Brain microvascular endothelial cell (primary cell): ENCODE measurements around the gene SSTR3.
A peak's percentile ranks its signal among the peaks of the same experiment; 100 is the strongest.

Experiments
- DNase-seq: peaks from one replicate; pipeline ENCODE4 v3.0.0-alpha.2; 2020
- H3K27ac ChIP-seq: fragments of 250-450 bp; sonication (Bioruptor Pico); 2 replicates; pipeline ENCODE4 v1.5.1; 2020; ENCODE audit warnings: mild to moderate bottlenecking, moderate library complexity
- H3K27me3 ChIP-seq: fragments of 250-450 bp; sonication (Bioruptor Pico); replicated peaks from 2 replicates; pipeline ENCODE4 v1.5.1; 2020; ENCODE audit warnings: mild to moderate bottlenecking
- H3K36me3 ChIP-seq: fragments of 250-450 bp; sonication (Bioruptor Pico); replicated peaks from 2 replicates; pipeline ENCODE4 v1.5.1; 2020; ENCODE audit warnings: mild to moderate bottlenecking
- H3K4me3 ChIP-seq: 2 replicates; pipeline ENCODE4 v1.5.1; 2011; ENCODE audit warnings: low read depth, mild to moderate bottlenecking, control low read depth, low read length, moderate library complexity
- in situ Hi-C: cut with HindIII; loops from 2 replicates; pipeline ENCODE4 v1.10.0; 2017; ENCODE audit warnings: low sequenced_read_pairs, low pct_ligation_motif_present
- TF ChIP-seq, protein P1 (sequence below): IDR thresholded peaks from 2 replicates; pipeline ENCODE4 v1.5.1; 2011; ENCODE audit warnings: low read depth, mild to moderate bottlenecking, moderate library complexity, low read length, control low read depth, inconsistent platforms; ENCODE audit errors: missing control alignments

The SSTR3 gene

DNA sequence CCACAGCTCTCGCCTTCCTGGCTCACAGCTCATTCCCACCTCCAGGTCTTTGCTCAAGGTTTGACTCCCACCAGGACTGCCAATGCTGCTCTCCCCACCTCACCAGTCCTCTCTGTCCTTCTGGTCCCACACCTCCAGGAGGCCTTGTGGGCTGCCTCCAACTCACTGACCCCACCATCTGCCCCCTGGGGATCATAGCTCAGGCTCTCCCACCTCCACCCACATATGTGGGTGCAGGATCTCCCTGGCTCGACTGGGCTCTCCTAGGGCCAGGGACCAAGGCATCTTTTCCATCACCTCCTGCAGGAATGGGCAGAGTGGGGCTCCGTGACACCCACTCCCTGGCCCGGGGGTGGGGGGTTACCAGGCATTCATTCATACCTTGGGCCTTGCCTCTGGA lies 13.8 kb upstream of the SSTR3 start:
- in situ Hi-C loops = no loop called here
- TF ChIP-seq, protein P1, sequence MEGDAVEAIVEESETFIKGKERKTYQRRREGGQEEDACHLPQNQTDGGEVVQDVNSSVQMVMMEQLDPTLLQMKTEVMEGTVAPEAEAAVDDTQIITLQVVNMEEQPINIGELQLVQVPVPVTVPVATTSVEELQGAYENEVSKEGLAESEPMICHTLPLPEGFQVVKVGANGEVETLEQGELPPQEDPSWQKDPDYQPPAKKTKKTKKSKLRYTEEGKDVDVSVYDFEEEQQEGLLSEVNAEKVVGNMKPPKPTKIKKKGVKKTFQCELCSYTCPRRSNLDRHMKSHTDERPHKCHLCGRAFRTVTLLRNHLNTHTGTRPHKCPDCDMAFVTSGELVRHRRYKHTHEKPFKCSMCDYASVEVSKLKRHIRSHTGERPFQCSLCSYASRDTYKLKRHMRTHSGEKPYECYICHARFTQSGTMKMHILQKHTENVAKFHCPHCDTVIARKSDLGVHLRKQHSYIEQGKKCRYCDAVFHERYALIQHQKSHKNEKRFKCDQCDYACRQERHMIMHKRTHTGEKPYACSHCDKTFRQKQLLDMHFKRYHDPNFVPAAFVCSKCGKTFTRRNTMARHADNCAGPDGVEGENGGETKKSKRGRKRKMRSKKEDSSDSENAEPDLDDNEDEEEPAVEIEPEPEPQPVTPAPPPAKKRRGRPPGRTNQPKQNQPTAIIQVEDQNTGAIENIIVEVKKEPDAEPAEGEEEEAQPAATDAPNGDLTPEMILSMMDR = no peak
- H3K27ac ChIP-seq = no peak overlapping the region

DNA sequence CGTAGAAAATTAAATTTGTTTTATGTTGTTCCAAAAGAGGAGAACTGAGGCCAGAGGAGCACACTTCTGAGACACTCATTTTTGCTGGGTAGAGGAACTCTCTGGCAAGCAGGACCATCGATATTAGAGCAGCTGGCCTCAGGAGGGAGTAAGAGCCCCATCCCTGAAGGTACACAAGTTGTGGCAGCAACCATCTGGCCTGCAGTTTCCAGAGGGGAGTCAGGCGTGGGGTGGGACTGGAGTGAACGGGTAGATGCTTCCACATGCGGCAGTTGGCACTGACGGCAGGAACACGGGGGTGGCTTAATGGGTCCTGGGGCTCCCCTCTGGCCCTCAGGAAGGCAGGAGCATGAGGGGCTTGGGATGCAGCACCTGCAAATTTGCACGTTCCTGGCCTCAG lies 13.2 kb upstream of the SSTR3 start:
- TF ChIP-seq, protein P1 = peak; percentile 37
- in situ Hi-C loops = no loop called here
- no peak overlapping the region for H3K27ac ChIP-seq
- peaks cover 19% of the 10 kb centered on the region for H3K36me3 ChIP-seq
- H3K27me3 ChIP-seq = no peaks in the 10 kb centered on the region
- no peak overlapping the region for H3K4me3 ChIP-seq
- DNase-seq = no peak

More for the DNA sequence above, 13.8 kb upstream of the SSTR3 start:
- DNase-seq = no peak
- Histone ChIP-seq H3K36me3 (peaks cover 22% of the 10 kb centered on the region), H3K4me3 (no peak overlapping the region), H3K27me3 (no peaks in the 10 kb centered on the region)

DNA sequence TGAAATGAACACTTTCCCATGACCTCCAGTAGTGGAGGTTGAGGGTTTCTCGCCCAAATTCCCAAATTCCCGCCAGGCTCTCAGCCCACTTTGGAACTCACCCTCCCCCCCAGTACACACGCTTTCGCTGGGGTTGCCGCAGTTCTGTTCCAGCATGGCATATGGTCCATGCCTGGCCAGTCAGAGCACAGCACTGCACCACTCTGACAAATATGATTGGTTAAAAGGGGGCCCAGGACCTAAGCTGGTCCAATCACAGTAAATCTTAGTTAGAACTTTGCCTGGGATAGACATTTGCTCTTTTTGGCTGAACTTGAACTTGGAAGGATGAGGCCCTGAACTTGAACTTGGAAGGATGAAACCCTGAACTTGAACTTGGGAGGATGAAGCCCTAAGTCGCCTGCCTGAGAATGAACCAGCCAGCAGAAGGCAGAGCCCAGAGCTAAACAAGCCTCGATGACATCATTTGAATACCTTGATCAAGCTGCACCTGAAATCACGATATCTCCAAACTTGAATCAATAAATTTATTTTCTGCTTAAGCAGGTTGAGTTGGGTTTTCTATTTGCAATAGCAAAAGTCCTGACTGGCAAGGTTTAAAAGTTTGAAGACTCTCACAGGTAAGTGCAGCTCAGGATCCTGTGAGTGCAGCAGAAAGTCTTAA lies 12.6 kb upstream of the SSTR3 start:
- Histone ChIP-seq H3K36me3 (peaks cover 19% of the 10 kb centered on the region), H3K27ac (no peak overlapping the region), H3K4me3 (no peak overlapping the region), H3K27me3 (no peaks in the 10 kb centered on the region)
- DNase-seq = no peak
- TF ChIP-seq, protein P1 = no peak
- in situ Hi-C loops = no loop called here

DNA sequence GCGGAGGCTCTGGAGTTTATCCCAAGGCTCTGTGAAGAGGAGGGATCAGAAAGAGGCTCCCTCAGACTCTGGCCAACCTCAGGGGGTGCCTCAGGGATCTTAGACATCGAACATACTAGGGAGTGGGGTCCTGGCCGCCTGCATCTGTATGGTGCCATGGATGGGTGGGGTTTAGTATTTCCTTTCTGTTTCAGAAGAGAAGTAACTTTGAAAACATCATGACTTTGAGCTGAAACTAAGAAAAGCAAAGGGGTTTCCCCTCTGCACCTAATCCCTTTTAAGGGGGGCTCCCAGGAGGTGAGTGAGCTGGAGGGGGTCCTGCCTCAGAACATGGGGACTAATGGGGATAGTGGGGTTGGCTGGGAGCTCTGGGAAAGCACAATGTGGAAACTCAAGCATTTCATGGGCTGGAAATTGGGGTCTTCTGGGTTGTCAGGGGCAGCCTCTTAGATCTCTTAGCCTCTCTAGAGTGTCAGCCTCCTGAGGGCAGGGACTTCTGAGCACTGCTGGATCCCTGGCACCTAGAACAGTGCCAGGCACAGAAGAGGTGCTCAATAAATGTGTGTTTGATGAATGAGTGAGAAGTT lies 11.8 kb upstream of the SSTR3 start:
- TF ChIP-seq, protein P1 = no peak
- Histone ChIP-seq H3K4me3 (no peak overlapping the region), H3K27ac (no peak overlapping the region), H3K36me3 (peaks cover 19% of the 10 kb centered on the region), H3K27me3 (no peaks in the 10 kb centered on the region)
- DNase-seq = no peak
- in situ Hi-C loops = no loop called here

DNA sequence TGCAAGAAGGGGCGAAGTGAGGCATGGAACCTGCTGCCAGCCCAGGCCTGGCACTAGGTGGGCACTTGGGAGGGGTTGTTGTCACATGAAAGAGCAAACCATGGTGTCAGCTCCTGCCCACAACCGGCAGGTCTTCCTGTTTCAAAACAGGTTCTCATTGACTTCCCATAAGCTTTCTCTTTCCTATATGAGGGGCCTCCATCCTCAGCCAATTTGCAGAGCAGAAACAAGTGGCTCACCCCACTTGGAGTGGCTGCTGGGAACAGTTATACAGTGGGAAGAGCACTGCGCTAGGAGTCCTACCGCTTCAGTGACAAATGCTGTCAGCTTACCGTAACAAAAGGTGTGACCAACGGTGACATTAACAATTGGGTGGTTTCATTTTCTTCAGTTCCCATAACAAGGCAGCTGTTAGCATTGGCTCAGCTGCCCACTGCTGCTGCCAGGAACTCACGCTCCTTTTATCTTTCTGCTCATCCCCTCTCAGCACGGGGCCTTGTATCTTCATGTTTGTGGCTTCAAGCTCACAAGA lies 10.2 kb upstream of the SSTR3 start:
- in situ Hi-C loops = no loop called here
- Histone ChIP-seq H3K27me3 (no peaks in the 10 kb centered on the region), H3K4me3 (no peak overlapping the region), H3K36me3 (peaks cover 19% of the 10 kb centered on the region), H3K27ac (no peak overlapping the region)
- no peak for DNase-seq
- TF ChIP-seq, protein P1 = no peak
